HG03097 (cell line): ENCODE measurements around the gene OGDH.
"Not testable (repeated sequence)": the region's sequence is repeated elsewhere in the genome, so short reads cannot be mapped to it uniquely, and the experiment has no call there.

Experiments used
- ATAC-seq: cut with Tn5 transposase; IDR thresholded peaks from one replicate; pipeline ENCODE4 v1.9.1; 2021; ENCODE audit not compliant: unreplicated experiment, low FRiP score

The OGDH gene

GRCh38 chr7:44606341-44607140 is at the start of gene OGDH:
Gene OGDH (plus strand): TSS chr7:44606627. CDS start chr7:44624344, 17,717 bp downstream.
- ATAC-seq: peak; percentile 90

GRCh38 chr7:44557485-44557884 is 48.9 kb upstream of the OGDH start:
- ATAC-seq: no peak

GRCh38 chr7:44559485-44559884 is 46.9 kb upstream of the OGDH start:
- ATAC-seq: no peak

- no peak for ATAC-seq
Observed at GRCh38 chr7:44561481-44561880, 44.9 kb upstream of the OGDH start.

GRCh38 chr7:44561962-44562621 is 44.3 kb upstream of the OGDH start:
- no peak for ATAC-seq

- ATAC-seq: not testable (repeated sequence)
Observed at GRCh38 chr7:44562622-44562962, 43.8 kb upstream of the OGDH start.

- ATAC-seq: no peak
Observed at GRCh38 chr7:44563171-44563679, 43.2 kb upstream of the OGDH start.

- ATAC-seq: no peak
Observed at GRCh38 chr7:44564606-44565005, 41.8 kb upstream of the OGDH start.

GRCh38 chr7:44565097-44565794 is 41.2 kb upstream of the OGDH start:
- ATAC-seq: no peak

GRCh38 chr7:44565795-44566559 is 40.5 kb upstream of the OGDH start:
- ATAC-seq: no peak

- no peak for ATAC-seq
Observed at GRCh38 chr7:44566680-44567079, 39.7 kb upstream of the OGDH start.

- ATAC-seq: no peak
Observed at GRCh38 chr7:44567884-44568283, 38.5 kb upstream of the OGDH start.

GRCh38 chr7:44568771-44569560 is 37.5 kb upstream of the OGDH start:
- ATAC-seq: no peak

GRCh38 chr7:44569959-44570358 is 36.5 kb upstream of the OGDH start:
- no peak for ATAC-seq

- ATAC-seq: no peak
Observed at GRCh38 chr7:44572771-44573170, 33.7 kb upstream of the OGDH start.

- peak; percentile 86 for ATAC-seq
Observed at GRCh38 chr7:44573464-44574286, 32.8 kb upstream of the OGDH start, which contains the start of gene DDX56. Gene DDX56 (minus strand): TSS chr7:44573908. CDS start chr7:44573895, 13 bp downstream.

- no peak for ATAC-seq
Observed at GRCh38 chr7:44574287-44574872, 32.0 kb upstream of the OGDH start.

- no peak for ATAC-seq
Observed at GRCh38 chr7:44575054-44575453, 31.4 kb upstream of the OGDH start.

- no peak for ATAC-seq
Observed at GRCh38 chr7:44576228-44576627, 30.2 kb upstream of the OGDH start.
